ENCODE results near the gene ZIC4. TPM values are rescaled to one million over a fixed set of nuclear protein-coding genes. Genes with fewer than 3 reads are reported as not detected.

The ZIC4 gene
- total and polyA plus RNA-seq, 10 of the 15 experiments (the other 5 are each of a cell fraction or from before 2014, with no cell fraction given), result not detected

DNA sequence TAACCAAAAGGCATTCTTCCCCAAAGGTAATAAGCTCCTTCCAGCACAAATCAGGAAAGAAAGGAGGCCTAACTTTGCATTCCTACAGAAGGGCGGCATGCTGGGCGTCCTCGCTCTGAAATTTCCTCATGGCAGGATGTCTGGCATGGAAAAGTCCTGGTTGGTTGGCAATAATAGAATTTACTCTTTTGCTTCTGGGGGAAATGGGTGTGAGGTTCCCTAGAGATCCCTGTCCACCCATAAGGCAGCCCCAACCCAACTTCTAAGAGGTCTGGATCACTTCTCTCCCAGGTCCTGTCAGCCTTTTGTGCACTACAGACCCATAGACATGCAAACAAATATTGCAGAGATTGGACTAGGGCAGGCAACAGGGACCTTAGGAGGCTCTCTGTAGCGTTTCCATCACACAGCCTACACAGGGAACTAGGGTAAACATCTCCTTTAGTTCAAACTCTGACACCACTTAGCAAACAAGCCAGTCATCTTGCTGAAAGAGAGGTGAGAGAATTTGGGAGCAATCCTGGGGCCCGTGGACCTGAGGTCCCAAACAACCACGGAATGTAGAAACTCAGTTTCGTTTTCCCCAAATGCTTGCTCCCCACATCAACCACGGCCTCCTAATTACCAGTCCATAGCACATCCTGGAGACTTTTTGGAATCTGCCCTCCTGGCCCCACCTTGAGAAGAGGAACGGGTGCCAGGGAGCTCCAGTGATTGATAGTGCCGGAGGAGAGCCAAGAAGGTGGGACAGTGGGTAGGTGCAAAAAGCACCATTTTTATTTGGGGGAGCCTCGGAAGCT, 2.1 kb downstream of the ZIC4 start:
- DNase-seq (ENCODE audit: low read depth, low spot score) (no peak), ATAC-seq (no peak), FAIRE-seq (no peak)
- H2AFZ ChIP-seq (ENCODE audit: control insufficient read depth, low read depth, low read length), result no peak overlapping the region
- no peaks in the 10 kb centered on the region for H4K20me1 ChIP-seq (ENCODE audit: control insufficient read depth, insufficient read depth)
- H3K4me2 ChIP-seq (ENCODE audit: control insufficient read depth, insufficient read depth), result no peak overlapping the region
- WGBS (ENCODE audit: insufficient coverage, insufficient replicate concordance, low lambda C conversion rate, missing lambda C conversion rate), result 22% methylated on average over 11 of the region's 11 CpGs
- no peak overlapping the region for H3K27ac ChIP-seq (ENCODE audit: control insufficient read depth, insufficient read depth)
- in situ Hi-C loops (cut with MboI), result no loop called here
- no peaks in the 10 kb centered on the region for H3K36me3 ChIP-seq (ENCODE audit: control insufficient read depth in 2 of 2, insufficient read depth in 2 of 2, low read length in 1 of 2)
- H3K9me3 ChIP-seq (replicated peaks; ENCODE audit: control insufficient read depth, insufficient read depth, low read length), result peaks cover 2% of the 10 kb centered on the region; the same call in 2 of the 3 replicates
- H3K79me2 ChIP-seq (ENCODE audit: control insufficient read depth, insufficient read depth, low read length), result no peaks in the 10 kb centered on the region
- POLR2A ChIA-PET, result no interaction called here
- RAD21 ChIA-PET (ENCODE audit: unreplicated experiment), result no interaction called here
- no TSS peak for BruUV-seq (replicated peaks)
- no peaks in the 10 kb centered on the region for H3K4me1 ChIP-seq (ENCODE audit: control insufficient read depth, insufficient read depth, low read length)
- peaks cover 9 to 13% of the 10 kb centered on the region in 2 experiments; a peak in 3 of 4 replicates for H3K27me3 ChIP-seq (replicated peaks in 1 of 2; ENCODE audit: control insufficient read depth in 2 of 2, insufficient read depth in 2 of 2, low read length in 1 of 2)
- no peak overlapping the region for H3K4me3 ChIP-seq
- intact Hi-C loops (cut with micrococcal nuclease; ENCODE audit: unreplicated experiment), result no loop called here
- H3K9ac ChIP-seq (ENCODE audit: control insufficient read depth, insufficient read depth, low read length), result no peak overlapping the region
- SMC1A ChIA-PET (ENCODE audit: uncharacterized antibody, unreplicated experiment), result no interaction called here
- TF ChIP-seq, protein P1, sequence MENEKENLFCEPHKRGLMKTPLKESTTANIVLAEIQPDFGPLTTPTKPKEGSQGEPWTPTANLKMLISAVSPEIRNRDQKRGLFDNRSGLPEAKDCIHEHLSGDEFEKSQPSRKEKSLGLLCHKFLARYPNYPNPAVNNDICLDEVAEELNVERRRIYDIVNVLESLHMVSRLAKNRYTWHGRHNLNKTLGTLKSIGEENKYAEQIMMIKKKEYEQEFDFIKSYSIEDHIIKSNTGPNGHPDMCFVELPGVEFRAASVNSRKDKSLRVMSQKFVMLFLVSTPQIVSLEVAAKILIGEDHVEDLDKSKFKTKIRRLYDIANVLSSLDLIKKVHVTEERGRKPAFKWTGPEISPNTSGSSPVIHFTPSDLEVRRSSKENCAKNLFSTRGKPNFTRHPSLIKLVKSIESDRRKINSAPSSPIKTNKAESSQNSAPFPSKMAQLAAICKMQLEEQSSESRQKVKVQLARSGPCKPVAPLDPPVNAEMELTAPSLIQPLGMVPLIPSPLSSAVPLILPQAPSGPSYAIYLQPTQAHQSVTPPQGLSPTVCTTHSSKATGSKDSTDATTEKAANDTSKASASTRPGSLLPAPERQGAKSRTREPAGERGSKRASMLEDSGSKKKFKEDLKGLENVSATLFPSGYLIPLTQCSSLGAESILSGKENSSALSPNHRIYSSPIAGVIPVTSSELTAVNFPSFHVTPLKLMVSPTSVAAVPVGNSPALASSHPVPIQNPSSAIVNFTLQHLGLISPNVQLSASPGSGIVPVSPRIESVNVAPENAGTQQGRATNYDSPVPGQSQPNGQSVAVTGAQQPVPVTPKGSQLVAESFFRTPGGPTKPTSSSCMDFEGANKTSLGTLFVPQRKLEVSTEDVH (IDR thresholded peaks at IDR 0.05; ENCODE audit: low read depth, partially characterized antibody), result no peak
- TF ChIP-seq MXI1 (IDR thresholded peaks at IDR 0.05; ENCODE audit: low read depth, low read length), result no peak
- no peak for TF ChIP-seq ZNF384 (IDR thresholded peaks at IDR 0.05; ENCODE audit: borderline replicate concordance, low read depth, low read length)
- TF ChIP-seq EGR1 (IDR thresholded peaks at IDR 0.05; ENCODE audit: borderline replicate concordance in 1 of 2, low read depth in 2 of 2, low read length in 2 of 2), result no peak
- no peak for TF ChIP-seq IKZF2 (IDR thresholded peaks at IDR 0.05)
- TF ChIP-seq ZSCAN29 (IDR thresholded peaks at IDR 0.05), result no peak
- no peak for TF ChIP-seq EZH2 (IDR thresholded peaks at IDR 0.05; ENCODE audit: borderline replicate concordance, control insufficient read depth, low read depth, low read length)
- TF ChIP-seq ZNF217 (IDR thresholded peaks at IDR 0.05), result no peak
- TF ChIP-seq GABPA (IDR thresholded peaks at IDR 0.05; ENCODE audit: low read depth), result no peak
- TF ChIP-seq, protein P2, sequence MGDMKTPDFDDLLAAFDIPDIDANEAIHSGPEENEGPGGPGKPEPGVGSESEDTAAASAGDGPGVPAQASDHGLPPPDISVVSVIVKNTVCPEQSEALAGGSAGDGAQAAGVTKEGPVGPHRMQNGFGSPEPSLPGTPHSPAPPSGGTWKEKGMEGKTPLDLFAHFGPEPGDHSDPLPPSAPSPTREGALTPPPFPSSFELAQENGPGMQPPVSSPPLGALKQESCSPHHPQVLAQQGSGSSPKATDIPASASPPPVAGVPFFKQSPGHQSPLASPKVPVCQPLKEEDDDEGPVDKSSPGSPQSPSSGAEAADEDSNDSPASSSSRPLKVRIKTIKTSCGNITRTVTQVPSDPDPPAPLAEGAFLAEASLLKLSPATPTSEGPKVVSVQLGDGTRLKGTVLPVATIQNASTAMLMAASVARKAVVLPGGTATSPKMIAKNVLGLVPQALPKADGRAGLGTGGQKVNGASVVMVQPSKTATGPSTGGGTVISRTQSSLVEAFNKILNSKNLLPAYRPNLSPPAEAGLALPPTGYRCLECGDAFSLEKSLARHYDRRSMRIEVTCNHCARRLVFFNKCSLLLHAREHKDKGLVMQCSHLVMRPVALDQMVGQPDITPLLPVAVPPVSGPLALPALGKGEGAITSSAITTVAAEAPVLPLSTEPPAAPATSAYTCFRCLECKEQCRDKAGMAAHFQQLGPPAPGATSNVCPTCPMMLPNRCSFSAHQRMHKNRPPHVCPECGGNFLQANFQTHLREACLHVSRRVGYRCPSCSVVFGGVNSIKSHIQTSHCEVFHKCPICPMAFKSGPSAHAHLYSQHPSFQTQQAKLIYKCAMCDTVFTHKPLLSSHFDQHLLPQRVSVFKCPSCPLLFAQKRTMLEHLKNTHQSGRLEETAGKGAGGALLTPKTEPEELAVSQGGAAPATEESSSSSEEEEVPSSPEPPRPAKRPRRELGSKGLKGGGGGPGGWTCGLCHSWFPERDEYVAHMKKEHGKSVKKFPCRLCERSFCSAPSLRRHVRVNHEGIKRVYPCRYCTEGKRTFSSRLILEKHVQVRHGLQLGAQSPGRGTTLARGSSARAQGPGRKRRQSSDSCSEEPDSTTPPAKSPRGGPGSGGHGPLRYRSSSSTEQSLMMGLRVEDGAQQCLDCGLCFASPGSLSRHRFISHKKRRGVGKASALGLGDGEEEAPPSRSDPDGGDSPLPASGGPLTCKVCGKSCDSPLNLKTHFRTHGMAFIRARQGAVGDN (IDR thresholded peaks at IDR 0.05), result no peak
- no peak for TF ChIP-seq EP300 (IDR thresholded peaks at IDR 0.05; ENCODE audit: borderline replicate concordance in 1 of 2, control insufficient read depth in 1 of 2, low read depth in 2 of 2, low read length in 2 of 2)
- no peak for TF ChIP-seq ZNF24 (IDR thresholded peaks at IDR 0.05)
- TF ChIP-seq, protein P3, sequence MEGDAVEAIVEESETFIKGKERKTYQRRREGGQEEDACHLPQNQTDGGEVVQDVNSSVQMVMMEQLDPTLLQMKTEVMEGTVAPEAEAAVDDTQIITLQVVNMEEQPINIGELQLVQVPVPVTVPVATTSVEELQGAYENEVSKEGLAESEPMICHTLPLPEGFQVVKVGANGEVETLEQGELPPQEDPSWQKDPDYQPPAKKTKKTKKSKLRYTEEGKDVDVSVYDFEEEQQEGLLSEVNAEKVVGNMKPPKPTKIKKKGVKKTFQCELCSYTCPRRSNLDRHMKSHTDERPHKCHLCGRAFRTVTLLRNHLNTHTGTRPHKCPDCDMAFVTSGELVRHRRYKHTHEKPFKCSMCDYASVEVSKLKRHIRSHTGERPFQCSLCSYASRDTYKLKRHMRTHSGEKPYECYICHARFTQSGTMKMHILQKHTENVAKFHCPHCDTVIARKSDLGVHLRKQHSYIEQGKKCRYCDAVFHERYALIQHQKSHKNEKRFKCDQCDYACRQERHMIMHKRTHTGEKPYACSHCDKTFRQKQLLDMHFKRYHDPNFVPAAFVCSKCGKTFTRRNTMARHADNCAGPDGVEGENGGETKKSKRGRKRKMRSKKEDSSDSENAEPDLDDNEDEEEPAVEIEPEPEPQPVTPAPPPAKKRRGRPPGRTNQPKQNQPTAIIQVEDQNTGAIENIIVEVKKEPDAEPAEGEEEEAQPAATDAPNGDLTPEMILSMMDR (IDR thresholded peaks at IDR 0.05 in 2 of 3, conservative IDR thresholded peaks at IDR 0.05 in 1 of 3; ENCODE audit: control insufficient read depth in 2 of 3, extremely low read depth in 1 of 3, insufficient read depth in 1 of 3, low read depth in 3 of 3, low read length in 3 of 3), result no peak
- CTCF ChIA-PET, result interaction anchor here (1.3 kb wide), 1 partner anchor 21 kb away, joined by 3 read pairs; no protein-coding TSS in a partner anchor

Data from GM12878 (cell line).